Adrenal gland (tissue), 5 donors: ENCODE data around the gene VPS35L.

Experiments used
- CTCF ChIP-seq, 6 experiments: fragments of 450-650 bp in 4 of 6; fragments of 200-600 bp in 2 of 6; sonication (generic) in 1 of 6; IDR thresholded peaks; 1 replicate in 5 of 6; 2 replicates in 1 of 6; pipeline versions ENCODE4 v1.5.1 to v1.8.0; 2016 to 2021; ENCODE audit warnings: antibody characterized with exemption in 6 of 6, mild to moderate bottlenecking in 2 of 6, moderate library complexity in 1 of 6
- POLR2A ChIP-seq, 2 donors: fragments of 450-650 bp; IDR thresholded peaks; one replicate each; pipeline ENCODE4 v1.6.1; 2017; ENCODE audit warnings: antibody characterized with exemption in 2 of 2, mild to moderate bottlenecking in 2 of 2, moderate library complexity in 1 of 2
- donor health status: DM: no; HTN: no; CAD: no.

- no peak for TF ChIP-seq CTCF (IDR thresholded peaks at IDR 0.05)
- TF ChIP-seq POLR2A (IDR thresholded peaks at IDR 0.05) = no peak
Measured at GRCh38 chr16:19717314-19717713, 161.8 kb downstream of the VPS35L start.
